Measurements from ENCODE around the gene TMEM183A.
A peak's percentile ranks its signal among the peaks of the same experiment; 100 is the strongest.
"Not testable (repeated sequence)": the region's sequence is repeated elsewhere in the genome, so short reads cannot be mapped to it uniquely, and the experiment has no call there.

TMEM183A gene

GRCh38 chr1:203006948-203007871 lies at the start of gene TMEM183A:
TSS of gene TMEM183A (plus strand) at chr1:203007374. CDS start at chr1:203007466, 92 bp downstream.
- DNase-seq (ENCODE audit: low read depth): peak; percentile 86

DNA sequence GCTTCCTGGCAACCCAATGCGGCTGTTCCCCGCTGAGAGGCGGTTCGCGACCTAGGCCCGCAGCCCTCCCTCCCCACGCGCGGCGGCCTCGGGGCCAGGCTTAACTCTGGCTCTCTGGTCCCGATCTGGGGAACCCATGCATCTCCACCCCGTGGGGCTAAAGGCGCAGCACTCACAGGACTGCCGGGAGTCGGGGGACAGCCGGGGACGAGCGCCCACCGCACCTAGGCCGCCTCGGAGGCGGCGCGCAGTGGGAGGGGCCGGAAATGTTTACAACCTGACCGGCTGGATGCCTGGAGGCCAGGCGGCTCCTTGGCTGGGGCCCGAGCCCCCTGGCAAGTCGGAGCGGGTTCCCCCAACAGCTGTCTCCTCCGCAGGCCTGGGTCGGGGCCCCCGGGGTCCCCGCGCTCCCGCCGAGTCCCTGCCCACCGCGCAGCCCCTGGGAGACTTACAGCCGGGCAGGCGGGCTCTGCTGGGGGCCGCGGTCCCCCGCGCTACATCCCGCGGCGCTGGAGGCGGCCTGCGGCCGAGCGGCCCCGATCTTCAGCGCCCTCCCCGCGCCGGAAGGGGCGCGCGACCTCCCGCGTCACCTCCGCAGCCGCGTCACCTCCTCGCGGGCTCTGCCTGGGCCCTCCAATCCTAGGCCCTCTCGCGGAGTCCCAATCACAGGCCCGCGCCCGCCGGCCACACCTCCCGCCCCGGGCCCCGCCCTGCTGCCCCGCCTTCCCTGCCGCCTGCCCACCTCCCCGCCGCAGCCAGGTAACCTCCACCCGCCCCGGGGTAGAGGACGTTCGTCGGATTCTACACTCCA lies 49.2 kb upstream of the TMEM183A start, which contains the start of gene ADIPOR1:
TSS of gene ADIPOR1 (minus strand) at position 580 of the 811 bp plus-strand sequence. CDS start 7,242 bp downstream, outside the sequence.
- peak; percentile 92 for DNase-seq (ENCODE audit: low read depth)

DNA sequence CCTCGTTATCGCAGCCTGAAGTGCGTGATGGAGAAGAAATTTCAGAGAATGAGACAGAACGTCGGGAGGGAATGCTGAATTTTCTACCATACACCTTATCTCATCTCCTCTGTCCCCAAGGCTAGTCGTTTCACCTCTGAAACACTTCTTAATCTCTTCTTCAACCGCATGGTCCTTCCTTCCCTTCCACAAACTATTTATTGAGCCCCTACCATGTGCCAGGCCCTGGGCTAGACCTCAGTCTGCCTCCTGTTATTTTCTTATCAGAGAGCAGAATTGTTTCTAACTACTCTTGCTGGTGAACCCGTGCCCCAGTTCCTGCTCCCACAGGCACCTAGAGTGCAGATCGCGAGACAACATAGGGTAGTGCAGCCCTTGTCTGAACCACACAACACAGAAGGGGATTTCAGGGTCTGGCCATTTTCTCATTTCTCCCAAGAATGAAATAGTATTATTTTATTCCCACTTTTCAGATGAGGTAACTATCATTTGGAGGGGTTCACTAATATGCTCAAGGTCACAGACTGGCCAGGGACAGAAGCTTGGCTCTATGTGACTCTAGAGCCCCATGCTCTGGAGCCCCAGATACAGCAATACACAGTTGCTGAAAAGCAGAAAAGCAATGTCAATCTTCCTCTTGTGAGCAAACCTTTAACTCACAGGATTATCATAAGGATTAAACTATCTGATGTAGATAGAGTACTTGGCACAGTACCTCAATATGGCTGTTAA lies 48.5 kb upstream of the TMEM183A start:
- DNase-seq (ENCODE audit: low read depth): no peak

DNA sequence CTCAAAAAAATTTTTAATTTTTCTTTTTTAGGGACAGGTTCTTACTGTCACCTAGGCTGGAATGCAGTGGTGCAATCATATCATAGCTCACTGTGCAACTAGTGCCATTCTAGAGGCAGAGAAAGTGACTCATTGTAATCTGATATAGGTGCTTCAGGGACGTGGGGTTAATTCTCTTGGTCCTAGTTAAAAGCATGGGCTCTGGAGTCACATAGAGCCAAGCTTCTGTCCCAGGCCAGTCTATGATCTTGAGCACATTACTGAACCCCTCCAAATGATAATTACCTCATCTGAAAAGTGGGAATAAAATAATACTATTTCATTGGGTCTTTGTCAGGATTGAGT lies 47.9 kb upstream of the TMEM183A start:
- DNase-seq (ENCODE audit: low read depth): no peak

- no peak for DNase-seq (ENCODE audit: low read depth)
Observed at GRCh38 chr1:202961220-202961880, 45.8 kb upstream of the TMEM183A start.

- no peak for DNase-seq (ENCODE audit: low read depth)
Observed at GRCh38 chr1:202964791-202965410, 42.3 kb upstream of the TMEM183A start.

GRCh38 chr1:202965422-202965821 lies 41.8 kb upstream of the TMEM183A start:
- no peak for DNase-seq (ENCODE audit: low read depth)

DNA sequence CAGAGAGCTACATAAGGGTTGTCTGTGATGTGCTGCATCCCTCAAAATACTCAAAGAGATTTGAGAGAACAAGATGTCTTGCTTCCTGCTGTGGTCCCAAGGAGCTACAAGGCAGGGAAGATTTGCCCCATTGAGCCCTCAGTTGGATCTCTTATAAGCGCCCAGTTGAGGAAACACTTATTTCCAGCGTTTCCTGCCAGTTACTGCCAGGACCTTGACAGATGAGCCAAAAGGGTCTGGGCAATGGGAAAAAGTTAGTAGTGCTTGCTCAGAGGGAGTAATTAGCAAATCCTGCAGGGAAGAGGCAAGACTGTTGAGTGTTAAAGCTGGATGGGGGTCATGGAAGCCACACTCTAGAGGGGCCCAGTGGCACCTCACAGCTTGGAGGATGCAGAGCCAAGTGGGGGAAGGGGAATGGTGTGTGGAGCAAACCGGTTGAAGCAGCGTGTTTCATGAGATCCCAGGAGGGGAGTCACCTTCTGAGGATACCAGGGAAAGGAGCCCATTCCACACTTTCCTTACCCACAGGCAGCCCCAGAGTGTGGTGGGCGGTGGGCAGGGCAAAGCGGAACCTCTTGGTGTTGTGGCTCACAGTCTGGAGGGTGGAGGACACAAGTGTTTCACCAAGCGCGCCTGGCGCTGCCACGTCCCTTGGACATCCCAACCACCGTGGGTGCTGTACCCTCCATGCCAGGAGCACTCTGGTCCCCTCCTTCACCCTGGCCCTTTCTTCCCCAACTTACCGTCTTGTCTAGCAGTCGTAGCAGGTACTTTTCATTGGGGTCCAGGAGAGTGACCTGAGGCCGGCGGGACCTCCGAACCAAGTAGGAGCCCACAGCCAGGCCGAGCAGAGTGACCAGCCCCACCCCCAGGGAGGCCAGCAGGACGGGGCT lies 40.9 kb upstream of the TMEM183A start:
- no peak for DNase-seq (ENCODE audit: low read depth)

- DNase-seq (ENCODE audit: low read depth): no peak
Observed at GRCh38 chr1:202967684-202968281, 39.4 kb upstream of the TMEM183A start.

DNA sequence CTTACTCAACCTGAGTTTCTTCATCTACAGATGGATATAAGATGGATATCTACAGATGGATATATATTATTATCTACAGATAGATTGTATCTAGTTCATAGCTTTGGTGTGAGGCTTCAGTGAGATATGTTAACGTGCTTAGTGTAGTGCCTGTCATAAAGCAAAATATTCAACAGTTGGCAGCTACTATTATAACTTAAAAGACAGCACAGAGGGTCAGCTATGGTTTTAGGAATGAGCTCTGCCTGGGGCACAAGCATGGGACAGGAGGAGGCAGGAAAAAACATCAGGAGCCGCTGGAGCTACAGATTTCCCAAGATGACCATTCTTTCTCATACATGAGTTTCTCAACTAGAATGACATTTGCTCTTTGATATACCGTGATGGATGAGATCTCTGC lies 38.8 kb upstream of the TMEM183A start:
- no peak for DNase-seq (ENCODE audit: low read depth)

DNA sequence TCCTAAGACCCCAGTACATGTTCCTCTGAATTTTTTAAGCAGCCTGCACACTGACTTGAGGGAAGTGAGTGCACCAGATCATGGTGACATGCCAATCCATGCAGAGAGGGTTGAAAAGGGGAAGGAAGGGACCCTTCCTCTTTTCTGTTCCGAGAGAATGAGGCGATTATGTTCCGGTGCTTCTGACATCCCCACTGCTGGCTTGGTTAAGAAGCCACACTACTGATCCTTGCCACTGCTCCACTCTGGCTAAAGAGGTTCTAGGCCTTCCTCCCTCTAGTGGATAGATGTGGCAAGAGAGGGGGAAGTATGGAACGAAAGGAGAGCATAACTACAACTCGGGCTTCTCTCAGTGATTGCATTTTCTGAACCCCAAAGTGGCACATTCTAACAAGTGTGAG lies 38.3 kb upstream of the TMEM183A start:
- DNase-seq (ENCODE audit: low read depth): no peak

GRCh38 chr1:202972046-202972445 lies 35.1 kb upstream of the TMEM183A start:
- no peak for DNase-seq (ENCODE audit: low read depth)

GRCh38 chr1:202974856-202975255 lies 32.3 kb upstream of the TMEM183A start:
- no peak for DNase-seq (ENCODE audit: low read depth)

DNA sequence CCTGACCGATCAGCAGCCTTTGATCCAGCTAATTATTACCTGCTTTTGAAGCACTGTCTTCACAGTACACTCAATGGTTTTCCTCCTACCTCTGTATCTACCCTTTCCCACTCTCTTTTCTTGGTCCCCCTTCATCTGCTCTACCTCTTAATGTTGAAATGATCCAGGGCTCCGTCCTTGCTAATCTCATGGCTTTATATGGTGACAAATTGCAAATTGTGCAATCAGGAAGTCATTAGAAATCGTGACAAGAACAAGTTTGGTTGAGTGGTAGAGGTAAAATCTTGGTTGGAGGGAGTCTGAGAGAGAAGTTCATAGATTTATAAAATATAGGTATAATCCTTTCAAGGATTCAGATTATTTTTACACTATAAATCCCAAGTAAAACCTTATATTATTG lies 30.5 kb upstream of the TMEM183A start:
- no peak for DNase-seq (ENCODE audit: low read depth)

DNA sequence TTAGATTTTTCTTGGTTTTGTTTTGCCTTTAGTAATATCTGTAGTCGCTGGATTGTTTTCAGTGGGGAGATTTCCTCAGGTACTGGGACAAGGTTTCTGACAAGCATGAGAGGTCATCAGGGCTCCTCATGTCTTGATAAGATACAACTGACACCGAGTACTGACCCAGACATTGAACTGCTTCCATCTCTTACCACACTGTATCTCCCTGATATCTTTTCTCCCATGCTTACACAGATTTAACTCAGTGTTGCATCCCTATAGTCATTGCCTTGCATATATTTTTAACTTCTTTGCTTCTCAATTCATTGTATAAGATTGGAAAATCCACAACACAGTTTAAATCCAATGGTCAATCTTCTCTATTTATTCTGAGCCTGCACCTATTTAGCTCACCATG lies 27.7 kb upstream of the TMEM183A start:
- DNase-seq (ENCODE audit: low read depth): no peak

- no peak for DNase-seq (ENCODE audit: low read depth)
Observed at GRCh38 chr1:202981939-202982338, 25.2 kb upstream of the TMEM183A start.

DNA sequence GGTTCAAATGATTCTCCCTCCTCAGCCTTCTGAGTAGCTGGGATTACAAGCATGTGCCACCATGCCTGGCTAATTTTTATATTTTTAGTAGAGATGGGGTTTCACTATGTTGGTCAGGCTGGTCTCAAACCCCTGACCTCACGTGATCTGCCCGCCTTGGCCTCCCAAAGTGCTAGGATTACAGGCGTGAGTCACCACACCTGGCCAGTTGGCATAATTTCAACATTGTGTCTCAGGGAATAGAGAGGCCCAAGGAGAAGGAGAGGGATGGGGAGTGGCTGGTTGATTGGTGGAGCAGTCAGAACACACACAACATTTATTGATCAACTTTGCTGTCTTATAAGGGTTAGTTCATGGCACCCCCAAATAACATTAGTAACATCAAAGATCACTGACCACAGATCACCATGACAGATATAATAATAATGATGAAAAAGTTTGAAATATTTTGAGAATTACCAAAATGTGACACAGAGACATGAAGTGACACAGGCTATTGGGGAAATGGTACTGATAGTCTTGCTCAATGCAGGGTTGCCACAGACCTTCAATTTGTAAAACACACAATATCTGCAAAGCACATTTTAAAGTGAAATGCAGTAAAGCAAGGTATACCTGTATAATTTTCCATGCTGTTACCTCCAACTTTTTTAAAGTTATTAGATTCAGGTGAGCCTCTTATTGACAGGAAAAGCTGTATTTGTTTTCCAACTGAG lies 24.3 kb upstream of the TMEM183A start:
- DNase-seq (ENCODE audit: low read depth): no peak

- DNase-seq (ENCODE audit: low read depth): not testable (repeated sequence)
Observed at GRCh38 chr1:202986120-202986519, 21.1 kb upstream of the TMEM183A start.

GRCh38 chr1:202987255-202987654 lies 19.9 kb upstream of the TMEM183A start:
- no peak for DNase-seq (ENCODE audit: low read depth)

Measured in activated T-helper 1 cell treated with Interleukin-2 at 50 U/mL for 16 hours (primary cell).